Measurements from ENCODE around the gene AGMO.

AGMO gene

DNA sequence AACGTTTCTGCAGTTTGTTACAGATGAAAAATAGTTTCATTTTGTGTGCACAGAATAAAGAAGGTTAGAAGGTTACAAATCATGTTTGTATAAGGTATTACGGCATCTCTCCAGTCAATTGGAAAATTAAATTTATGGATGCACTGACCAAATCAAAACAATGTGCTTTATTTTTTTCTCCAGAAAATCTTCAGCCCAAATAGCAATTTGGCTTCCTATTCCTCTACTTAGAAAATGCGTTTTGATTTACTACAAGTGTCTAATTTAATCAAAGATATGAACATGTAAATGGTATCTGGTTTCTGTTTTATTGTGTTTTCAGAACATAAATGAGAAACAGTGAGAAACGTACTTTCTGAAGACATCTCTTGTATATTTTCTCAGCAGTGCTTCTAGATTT, 63.4 kb downstream of the AGMO start:
- DNase-seq (ENCODE audit: low spot score), result no peak

DNA sequence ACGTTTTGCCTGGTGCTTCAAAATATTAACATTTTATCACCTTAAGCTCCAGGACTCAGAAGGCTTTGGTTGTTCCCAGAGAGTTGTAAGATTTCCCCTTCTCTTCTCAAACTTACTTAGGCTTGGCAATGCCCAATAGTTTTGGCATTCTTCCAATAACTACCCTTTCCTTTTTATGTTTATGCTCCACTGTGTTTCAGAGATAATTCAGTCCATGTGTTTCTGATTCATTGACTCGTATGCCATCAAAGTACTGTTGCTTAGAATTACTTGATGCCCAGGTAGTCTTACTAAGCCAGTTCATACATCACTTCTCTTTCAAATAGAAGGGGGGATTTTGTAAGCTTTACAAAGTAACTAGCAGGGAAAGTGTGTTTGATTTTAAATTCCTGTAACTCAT, 66.6 kb downstream of the AGMO start:
- DNase-seq (ENCODE audit: low spot score), result no peak

DNA sequence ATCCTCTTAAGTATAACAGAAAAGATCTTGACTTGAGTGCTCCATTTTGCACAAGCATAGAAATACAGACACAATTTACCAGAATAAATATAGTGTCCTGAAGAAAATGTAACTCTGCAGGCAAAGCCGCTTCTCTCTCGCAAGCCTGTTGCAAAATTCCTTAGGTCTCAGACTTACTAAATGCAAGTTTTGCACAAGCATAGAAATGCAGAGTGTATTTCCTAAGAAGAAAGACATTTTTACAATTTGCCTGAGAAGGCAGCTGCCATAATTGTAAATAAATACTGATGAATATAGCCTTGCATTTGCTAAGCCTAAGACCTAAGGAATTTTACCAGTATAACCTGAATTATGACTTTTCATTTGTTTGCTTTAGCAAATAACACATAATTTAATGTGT, 67.1 kb downstream of the AGMO start:
- no peak for DNase-seq (ENCODE audit: low spot score)

DNA sequence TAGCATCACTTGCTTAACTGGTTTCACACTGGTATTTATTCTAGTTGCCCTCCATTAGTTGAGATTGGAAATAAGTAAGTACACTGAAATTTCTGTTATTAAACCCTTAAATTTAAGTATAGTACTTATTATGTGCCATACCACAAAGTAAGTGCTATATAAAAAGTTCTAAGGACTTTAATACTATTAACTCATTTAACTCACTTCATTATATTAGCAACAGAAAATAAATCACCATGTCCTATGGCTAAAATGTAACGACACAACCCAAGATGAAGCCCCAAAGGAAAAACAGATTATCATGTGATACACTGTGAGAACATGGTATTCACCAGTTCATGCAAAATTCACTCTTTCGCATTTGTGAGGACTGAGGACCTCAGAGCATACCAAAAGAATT, 70.5 kb downstream of the AGMO start:
- no peak for DNase-seq (ENCODE audit: low spot score)

DNA sequence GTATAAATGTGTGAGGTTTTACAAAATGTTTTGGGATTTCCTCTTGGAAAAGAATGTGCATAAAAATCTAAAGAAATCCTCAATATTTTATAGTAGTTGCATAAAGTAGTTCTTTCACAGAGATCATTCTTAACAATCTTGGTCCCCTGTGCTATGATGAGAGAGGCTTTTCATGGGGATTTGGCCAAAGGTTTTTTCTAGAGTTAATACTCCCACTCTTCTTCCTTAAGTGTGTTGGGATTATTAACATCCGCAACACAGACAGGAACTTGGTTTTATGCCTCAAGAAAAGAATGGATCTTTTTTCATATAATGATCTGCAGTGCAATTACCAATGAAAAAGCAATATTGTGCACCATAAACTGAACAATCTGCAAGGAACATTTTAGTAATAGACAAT, 71.5 kb downstream of the AGMO start:
- DNase-seq (ENCODE audit: low spot score), result no peak

DNA sequence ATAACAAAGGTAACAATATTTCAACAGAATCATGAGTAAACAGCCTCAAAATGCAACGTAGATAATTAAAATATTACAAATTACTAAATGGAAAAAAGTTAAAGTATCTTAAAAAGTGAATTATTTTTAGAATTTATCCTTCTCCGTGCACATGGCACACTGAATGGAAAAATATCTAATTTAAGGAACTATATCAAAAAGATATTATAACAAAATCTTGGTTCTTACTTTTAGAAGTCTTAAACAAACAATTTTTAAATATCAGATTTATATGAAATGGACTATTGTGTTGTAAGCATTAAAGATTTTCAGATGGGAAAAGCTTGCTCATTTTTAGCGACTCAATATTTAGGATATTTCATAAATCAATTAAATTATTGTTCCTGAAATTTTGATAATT, 72.0 kb downstream of the AGMO start:
- no peak for DNase-seq (ENCODE audit: low spot score)

DNA sequence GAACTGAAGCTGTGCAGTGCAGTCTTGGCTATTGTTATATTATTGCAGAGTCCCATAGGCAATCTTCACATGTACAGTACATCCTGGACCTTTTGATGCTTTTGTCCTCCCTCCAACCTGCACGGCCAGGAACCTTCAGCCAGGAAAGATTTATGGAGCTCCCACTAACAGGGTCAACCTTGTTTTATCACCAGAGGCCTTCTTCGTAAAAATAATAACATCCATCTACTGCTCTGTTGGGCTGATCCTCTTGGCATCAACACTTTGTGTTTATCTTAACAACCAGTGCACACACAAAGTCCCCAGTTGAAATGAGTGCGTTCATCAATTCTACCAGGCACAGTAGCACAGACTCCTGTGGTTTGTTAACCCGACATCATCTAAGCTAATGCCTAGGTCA, 72.4 kb downstream of the AGMO start:
- DNase-seq (ENCODE audit: low spot score), result no peak

DNA sequence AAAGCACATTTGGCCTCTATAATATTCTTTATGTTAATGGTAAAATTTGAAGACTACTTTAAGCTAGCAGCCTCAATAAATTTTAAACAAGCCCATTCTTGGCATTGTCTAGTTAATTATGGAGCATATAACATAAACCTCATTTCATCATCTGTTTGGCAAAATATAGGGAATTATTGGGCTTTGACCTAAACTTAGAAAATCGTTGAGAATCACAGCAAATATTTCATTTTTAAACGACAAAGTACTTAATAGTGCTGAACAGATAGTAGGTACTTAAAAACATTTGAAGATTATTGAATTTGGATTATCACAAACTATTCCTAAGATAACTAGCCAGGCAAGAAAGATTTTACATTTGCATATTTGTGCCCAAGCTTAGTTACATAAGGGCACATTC, 73.4 kb downstream of the AGMO start:
- no peak for DNase-seq (ENCODE audit: low spot score)

DNA sequence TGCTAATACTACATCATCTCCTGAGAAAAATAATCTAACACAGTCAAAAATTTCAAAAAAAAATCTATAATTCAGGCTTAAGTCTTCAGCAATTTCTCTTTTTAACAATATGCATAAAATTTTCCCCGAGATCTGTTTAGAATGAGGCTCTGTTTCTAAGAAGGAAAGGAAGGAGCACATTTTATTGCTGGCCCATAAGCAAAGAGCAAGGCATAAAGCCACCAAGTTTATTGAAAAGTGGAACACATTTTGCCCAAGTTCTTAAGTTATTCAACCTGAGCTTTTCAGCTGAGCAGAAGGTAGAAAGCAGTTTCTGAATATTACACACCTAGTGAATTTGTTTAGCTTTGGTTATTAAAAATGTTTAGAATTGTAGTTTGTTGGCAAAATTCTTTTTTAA, 73.9 kb downstream of the AGMO start:
- no peak for DNase-seq (ENCODE audit: low spot score)

DNA sequence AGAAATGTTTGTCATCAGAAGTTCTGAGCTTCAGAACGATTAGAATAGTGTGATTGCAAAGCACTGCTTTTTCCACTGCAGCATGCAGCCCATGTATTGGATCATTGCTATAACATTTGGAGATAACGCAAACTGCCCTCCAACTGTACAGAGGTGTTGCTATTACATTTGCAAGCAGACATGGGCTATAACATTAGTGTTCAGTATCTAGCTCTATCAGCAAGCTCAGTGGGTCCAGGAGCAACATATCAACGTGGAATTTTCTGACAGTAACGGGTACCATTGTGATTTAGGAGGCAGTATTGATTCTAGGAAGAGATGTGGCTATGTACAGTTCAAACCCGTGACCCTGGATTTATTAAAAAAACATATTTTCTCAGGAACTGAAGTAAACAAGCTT, 75.8 kb downstream of the AGMO start:
- no peak for DNase-seq (ENCODE audit: low spot score)

DNA sequence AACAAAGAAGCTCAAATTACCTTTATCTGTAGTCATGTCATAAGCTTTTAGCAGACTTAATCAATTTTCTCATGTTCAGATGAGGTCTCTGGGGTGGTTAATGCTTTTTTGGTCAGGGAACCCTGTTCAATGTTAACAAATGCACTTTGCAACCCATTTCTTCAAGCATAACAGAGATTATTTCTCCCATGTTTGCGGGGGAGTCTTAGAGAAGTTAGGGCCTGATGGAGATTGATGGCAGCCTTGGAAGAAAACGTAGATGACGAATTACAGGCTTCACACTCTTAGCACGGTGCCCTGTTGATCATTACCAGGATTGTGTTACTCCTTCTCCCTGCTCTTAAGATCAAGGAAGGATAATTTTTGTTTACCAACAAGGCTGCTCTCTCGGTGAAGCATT, 76.4 kb downstream of the AGMO start:
- DNase-seq (ENCODE audit: low spot score), result no peak

DNA sequence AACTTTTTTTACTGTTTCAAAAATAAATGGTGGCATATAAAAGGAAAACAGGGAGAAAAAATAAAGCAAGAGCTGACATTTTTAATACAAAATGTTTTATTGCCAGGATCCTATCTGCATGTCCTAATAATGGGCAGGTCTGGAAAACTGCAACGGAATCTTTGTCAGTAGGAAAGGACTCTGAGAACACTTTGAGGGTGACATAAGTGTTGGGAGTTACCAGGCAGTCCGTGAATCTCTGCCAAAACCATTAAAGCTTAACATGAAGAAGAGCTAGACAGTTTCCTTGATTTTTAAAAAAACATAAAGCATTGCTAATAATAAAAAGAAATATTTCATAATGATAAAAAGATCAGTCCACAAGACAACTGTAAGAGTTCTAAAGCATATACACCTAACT, 80.7 kb downstream of the AGMO start:
- DNase-seq (ENCODE audit: low spot score), result no peak

DNA sequence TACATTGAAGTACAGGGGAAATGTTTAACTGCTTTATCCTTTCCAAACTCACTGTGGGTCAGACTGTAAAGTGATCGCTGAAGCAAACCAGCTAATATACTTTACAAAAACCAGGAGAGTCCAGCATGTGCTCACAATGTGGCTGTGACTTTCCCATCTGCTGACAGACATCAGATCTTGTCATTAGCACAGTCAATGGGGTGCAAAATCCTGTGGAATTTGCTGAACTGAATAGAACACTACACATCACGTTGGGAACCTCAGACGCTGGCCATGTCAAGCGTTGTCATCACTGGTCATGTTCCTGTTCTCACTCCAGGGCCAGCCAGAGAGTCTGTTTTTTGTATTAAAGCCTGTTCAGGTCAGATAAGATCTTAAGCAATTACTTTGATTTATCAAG, 83.4 kb downstream of the AGMO start:
- DNase-seq (ENCODE audit: low spot score), result no peak

DNA sequence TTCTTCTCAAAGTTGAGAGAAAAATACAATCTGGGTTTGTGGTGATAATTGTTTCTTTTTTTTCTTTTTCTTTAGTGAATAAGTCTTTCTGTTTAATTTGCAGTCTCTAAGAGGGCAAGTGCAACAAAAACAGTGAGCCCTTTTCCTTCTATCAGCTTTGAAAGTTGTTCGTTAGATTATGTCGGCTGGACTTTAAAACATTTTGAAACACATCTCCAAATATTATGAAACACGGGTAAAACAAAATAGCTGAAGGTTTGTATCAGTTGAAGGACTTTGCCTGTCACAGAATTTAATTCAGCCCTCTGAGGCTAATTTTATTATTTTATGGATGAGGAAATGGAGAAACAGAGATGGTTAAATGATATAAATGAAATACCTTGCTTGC, 85.3 kb downstream of the AGMO start:
- DNase-seq (ENCODE audit: low spot score), result no peak

DNA sequence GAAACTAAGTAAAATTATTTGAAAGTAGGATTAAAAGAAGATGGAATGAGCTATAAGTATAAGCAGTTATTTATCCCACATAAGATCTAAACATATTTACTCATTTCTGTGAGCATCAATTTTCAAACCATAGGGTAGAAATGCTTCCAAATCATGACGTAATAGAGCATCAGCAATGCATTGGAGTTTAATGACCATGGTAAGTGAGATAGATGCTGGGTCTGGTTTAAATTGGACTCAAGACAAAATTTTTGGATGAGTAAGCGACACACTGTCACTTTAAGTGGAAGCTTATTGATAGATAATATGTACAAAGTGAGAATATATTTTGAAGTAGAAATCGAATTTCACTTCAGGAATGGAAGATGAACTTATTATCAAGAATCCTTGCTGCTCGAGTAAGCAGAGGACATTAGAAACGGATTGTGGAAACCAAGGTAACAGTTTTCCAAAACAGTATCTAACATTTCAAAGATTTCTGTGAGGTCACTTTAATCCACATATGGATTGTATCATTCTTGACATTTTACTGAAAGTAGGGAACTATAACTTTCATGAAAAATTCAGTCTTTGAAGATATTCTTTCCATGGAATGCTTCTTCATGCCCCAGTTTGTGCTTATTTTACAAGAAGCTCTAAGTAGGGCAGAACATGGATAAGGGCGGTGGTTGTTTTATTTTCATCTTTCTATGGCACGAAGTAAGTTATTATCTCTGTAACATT, 85.8 kb downstream of the AGMO start:
- no peak for DNase-seq (ENCODE audit: low spot score)

DNA sequence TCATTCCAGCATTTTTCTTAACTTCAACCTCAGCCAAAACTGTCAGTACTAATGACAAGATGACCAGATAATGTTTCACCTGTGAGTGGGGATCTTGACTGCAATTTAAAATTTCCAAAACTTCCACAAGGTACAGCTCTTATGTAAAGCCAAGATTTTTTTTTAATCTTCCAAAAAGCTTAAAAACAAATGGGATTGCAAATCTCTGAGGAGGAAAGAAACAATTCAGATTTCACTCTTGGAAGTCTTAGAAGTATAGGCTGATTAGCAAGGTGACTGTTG, 90.2 kb downstream of the AGMO start:
- DNase-seq (ENCODE audit: low spot score), result no peak

DNA sequence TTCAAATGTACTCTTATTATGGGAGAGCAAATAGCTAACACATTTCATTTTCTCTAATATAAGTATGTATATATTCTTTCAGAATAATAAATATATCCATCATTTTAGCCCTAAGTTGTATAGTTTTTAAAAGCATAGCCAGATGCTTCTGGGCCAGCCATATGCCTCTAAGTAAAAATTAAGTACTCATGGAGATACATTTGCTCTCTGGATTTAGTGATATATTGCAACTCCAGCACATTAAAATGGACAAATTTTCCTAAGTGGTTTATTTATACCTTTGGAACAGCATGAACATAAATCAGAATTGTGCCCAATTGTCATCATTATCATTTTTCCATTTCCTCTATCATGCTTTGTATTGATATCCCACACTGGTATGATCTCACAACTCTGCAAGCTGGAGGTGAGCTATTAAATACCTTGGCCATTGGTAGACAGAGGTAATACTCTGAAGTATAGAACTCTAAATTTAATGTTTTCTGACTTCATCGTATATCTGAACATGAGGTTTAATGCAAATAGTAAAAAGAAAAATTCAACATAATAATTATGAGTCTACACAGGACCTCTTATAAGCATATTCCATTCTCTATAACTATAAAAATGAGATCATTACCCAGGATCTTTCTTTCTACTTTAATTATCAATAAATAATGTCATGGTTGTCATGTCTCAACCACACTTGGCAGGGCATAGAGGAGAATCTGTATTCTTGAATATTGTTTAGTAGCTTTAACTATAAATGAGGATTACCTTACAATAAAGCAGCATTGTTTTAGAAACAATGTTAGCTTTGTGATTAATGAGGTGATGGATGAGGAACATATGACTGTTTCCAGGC, 90.8 kb downstream of the AGMO start:
- no peak for DNase-seq (ENCODE audit: low spot score)

DNA sequence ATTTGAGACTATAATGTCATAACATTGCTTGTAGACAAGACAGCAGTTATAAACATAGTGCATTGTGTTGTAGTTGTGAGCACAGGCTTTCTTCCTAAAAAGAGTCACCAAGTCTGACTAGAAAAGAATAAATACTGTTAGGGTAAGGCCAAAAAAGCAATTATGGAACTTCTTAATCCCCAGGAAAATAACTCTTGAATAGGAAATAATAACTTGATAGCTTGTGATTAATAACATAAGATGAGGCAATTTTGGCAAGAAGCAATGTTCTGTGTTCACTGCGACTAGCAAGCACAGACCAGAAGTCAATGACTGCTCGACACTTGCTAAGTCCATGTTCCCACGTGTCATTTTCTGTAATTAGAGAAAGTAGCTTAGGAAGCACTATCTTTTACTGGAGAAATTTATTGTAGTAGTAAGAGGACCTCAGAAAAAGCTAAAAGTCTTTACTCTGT, 97.1 kb downstream of the AGMO start:
- DNase-seq (ENCODE audit: low spot score), result no peak

DNA sequence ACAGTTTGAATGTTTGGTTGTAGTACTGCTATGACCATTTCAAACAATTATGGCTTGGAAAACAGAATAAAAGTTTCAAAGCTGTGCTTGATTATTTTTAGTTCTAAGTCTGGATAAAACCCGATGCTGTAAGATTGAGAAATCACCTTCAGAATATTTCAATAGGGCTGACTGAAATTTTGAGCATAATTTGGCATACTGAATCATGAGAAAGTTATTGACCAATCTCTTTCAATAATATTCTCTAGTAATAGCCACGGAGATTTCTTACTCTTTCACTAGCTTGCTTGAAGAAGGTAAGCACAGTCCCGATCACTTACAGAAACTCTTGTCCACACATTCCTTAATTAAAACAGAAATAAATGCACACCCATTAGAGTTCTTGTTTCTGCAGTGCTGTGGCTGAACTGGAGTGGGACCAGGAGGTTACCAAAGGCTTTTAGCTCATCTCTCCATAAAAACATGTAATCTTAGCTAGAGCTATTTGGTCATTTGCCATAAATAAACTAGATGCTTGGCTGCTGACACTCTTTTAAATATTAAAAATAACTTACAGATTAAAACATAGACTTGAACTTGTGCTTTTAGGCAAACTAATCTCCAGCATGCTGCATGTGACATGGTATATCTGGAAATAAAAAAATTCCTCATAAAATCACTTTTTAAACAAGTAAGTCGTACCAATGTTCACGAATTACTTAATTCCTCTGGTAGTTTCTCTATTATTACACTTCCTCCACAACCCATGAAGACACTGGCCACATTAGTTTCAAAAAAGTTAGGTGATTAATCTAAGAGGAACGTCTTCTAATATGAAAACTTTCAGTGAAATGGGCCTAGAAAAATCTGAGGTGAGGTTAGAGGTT, 97.8 kb downstream of the AGMO start:
- DNase-seq (ENCODE audit: low spot score), result no peak

DNA sequence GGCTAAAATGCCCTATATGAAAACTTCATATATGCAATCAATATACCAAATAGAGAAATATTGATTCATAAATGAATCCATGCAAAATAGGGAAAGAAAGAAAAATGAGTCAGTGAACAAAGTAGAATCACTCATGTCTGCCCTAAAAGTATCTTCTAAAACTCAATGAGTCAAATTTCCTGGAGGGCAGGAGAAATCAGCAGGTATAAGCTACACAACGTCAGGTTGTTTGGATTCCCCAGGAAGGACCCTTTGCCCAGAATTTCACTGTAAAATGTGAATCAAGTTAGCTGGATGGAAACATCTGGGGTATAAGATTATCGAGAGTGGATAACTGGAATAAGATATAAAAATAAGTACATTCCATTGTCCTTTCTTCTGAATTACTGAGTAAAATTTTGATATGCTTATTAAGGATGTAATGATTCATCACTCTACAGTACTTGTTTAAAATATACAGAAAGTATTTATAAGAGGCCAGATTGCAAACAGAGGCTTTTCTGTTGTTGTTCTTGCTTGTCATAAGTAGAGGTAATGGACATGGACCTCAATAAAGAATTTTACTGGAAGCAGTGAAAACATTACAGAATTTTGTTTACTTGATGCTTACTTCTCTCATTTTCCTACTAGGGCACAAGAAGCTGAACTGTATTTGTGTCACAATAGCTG, 99.0 kb downstream of the AGMO start:
- no peak for DNase-seq (ENCODE audit: low spot score)

DNA sequence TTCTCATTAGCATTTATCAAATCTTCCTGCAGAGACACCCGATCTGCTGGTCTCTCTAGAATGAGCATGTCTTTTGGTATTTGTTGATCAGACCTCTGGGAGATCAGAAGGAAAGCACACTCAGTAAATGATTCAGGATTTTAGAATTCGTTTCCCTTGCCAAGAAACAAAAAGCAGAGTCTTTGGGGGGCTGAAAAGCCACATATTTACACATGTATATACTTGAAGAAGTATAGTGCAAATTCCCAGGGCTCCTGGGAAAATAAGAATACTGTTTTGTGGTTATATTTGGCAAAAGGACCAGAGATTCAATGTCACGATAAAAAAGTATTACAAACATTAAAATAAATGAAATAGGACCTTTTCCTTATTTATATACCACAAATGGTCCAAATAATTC, 100.2 kb downstream of the AGMO start:
- no peak for DNase-seq (ENCODE audit: low spot score)

DNA sequence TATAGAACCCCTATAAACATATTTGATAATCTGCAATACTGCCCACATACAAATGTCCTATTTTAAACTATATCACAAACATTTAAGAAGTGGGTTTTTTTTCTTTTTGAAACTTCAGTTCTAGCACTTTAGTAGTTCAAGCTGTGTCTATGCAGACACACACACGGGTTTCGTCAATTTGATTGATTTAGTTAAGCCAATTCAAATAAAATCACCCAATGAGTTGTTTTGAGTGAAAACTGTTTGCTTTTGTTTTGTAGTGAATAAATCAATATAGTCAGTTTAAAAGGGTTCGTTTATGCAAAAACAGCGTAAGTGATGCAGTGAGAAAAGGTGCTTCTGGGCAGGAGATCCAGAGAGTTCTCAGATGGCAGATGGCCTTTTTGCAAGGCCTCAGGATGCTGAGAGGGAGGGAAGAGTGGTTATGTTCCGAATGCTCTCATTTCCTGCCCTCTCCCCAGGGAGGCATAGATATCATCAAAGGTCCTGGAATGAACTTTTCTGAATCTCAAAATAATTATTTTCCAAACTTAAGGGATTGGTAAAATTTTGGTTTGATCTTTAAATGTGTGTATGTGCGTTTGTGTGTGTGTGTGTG, 102.7 kb downstream of the AGMO start:
- DNase-seq (ENCODE audit: low spot score), result peak; percentile 15
